Vagina (tissue), 2 donors: ENCODE data around the gene PCBP3. TPM values are rescaled to one million over a fixed set of nuclear protein-coding genes. Genes with fewer than 3 reads are reported as not detected.
A peak's percentile ranks its signal among the peaks of the same experiment; 100 is the strongest.

Source experiments
- DNase-seq, 2 donors: peaks; one replicate each; pipeline ENCODE4 v3.0.0-alpha.2; 2017; ENCODE audit errors: extremely low spot score in 2 of 2
- H3K27ac ChIP-seq: fragments of 200-600 bp; sonication (generic); one replicate; pipeline ENCODE4 v1.5.1; 2019
- H3K27me3 ChIP-seq: fragments of 200-600 bp; sonication (generic); one replicate; pipeline ENCODE4 v1.5.1; 2019
- H3K36me3 ChIP-seq, 2 donors: fragments of 200-600 bp; sonication (generic); one replicate each; pipeline ENCODE4 v1.5.1; 2017 to 2019
- H3K4me1 ChIP-seq: fragments of 200-600 bp; sonication (generic); one replicate; pipeline ENCODE4 v1.5.1; 2019
- H3K4me3 ChIP-seq, 2 donors: fragments of 200-600 bp; sonication (generic); 1 replicate in 1 of 2; 2 replicates in 1 of 2; pipeline ENCODE4 v1.5.1; 2016 to 2019
- H3K9me3 ChIP-seq: fragments of 200-600 bp; sonication (generic); one replicate; pipeline ENCODE4 v1.5.1; 2019
- POLR2A ChIP-seq, 2 donors: fragments of 450-650 bp; IDR thresholded peaks; one replicate each; pipeline ENCODE4 v1.6.1; 2017; ENCODE audit warnings: antibody characterized with exemption in 2 of 2, mild to moderate bottlenecking in 2 of 2, moderate library complexity in 2 of 2
- POLR2AphosphoS5 ChIP-seq, 2 donors: sonication (generic); formaldehyde crosslinking; IDR thresholded peaks; one replicate each; pipeline ENCODE4 v1.9.0; 2017; ENCODE audit warnings: antibody characterized with exemption in 2 of 2, mild to moderate bottlenecking in 2 of 2, low read depth in 1 of 2; ENCODE audit not compliant: insufficient read depth in 1 of 2
- intact Hi-C: fragments of 100-400 bp; cut with DNase I; formaldehyde crosslinking; loops from one replicate; pipeline ENCODE4 v1.15.1; 2023
- total RNA-seq: library from RNA; depleted of rRNA; stranded (reverse); fragments of >200 nt; gene quantifications from one replicate; pipeline ENCODE4 v1.2.3, GENCODE V29; 2016
- TF ChIP-seq, protein P1 (sequence below), 3 experiments: fragments of 450-650 bp in 2 of 3; fragments of 200-600 bp in 1 of 3; sonication (generic) in 1 of 3; IDR thresholded peaks; one replicate each; pipeline ENCODE4 v1.5.1; 2017 to 2019; ENCODE audit warnings: antibody characterized with exemption in 3 of 3, mild to moderate bottlenecking in 2 of 3, moderate library complexity in 2 of 3

Gene PCBP3
- total RNA-seq, 1 donor from 2014 or later: 4.9 TPM

DNA sequence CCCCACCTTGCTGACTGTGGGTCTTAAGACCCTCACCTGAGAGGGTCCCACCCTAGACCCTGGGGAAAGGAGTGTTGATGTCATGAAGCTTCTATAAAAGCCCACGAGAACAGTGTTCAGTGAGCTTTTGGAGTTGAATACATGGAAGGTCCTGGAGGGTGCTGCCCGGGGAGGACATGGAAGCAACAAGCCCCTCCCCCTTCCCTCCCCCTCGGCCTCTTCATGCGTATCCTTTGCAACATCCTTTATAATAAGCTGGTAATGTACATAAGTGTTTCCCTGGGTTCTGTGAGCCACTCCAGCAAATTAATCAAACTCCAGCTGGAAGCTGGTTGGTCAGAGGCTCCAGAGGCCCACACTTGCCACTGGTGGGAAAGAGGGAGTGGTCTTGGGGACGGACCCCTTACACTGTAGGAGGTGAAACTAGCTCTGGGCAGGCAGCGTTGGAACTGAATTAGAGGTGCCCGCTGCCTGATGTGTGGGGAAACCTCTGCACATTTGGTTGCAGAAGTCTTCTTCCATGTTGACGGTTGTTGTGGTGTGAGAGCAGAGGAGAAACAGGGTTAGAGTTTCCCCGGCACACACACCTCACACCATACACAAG lies 323.4 kb downstream of the PCBP3 start:
- no peak overlapping the region for H3K4me3 ChIP-seq
- no peak for DNase-seq
- TF ChIP-seq, protein P1, sequence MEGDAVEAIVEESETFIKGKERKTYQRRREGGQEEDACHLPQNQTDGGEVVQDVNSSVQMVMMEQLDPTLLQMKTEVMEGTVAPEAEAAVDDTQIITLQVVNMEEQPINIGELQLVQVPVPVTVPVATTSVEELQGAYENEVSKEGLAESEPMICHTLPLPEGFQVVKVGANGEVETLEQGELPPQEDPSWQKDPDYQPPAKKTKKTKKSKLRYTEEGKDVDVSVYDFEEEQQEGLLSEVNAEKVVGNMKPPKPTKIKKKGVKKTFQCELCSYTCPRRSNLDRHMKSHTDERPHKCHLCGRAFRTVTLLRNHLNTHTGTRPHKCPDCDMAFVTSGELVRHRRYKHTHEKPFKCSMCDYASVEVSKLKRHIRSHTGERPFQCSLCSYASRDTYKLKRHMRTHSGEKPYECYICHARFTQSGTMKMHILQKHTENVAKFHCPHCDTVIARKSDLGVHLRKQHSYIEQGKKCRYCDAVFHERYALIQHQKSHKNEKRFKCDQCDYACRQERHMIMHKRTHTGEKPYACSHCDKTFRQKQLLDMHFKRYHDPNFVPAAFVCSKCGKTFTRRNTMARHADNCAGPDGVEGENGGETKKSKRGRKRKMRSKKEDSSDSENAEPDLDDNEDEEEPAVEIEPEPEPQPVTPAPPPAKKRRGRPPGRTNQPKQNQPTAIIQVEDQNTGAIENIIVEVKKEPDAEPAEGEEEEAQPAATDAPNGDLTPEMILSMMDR (IDR thresholded peaks at IDR 0.05): no peak
- TF ChIP-seq POLR2AphosphoS5 (IDR thresholded peaks at IDR 0.05; ENCODE audit: insufficient read depth in 1 of 2, low read depth in 1 of 2) (no peak), POLR2A (IDR thresholded peaks at IDR 0.05) (no peak)
- H3K27me3 ChIP-seq: no peaks in the 10 kb centered on the region
- peaks cover 17% of the 10 kb centered on the region for H3K4me1 ChIP-seq
- no peak overlapping the region for H3K27ac ChIP-seq
- H3K9me3 ChIP-seq: no peaks in the 10 kb centered on the region
- intact Hi-C loops: no loop called here
- no peaks in the 10 kb centered on the region for H3K36me3 ChIP-seq

DNA sequence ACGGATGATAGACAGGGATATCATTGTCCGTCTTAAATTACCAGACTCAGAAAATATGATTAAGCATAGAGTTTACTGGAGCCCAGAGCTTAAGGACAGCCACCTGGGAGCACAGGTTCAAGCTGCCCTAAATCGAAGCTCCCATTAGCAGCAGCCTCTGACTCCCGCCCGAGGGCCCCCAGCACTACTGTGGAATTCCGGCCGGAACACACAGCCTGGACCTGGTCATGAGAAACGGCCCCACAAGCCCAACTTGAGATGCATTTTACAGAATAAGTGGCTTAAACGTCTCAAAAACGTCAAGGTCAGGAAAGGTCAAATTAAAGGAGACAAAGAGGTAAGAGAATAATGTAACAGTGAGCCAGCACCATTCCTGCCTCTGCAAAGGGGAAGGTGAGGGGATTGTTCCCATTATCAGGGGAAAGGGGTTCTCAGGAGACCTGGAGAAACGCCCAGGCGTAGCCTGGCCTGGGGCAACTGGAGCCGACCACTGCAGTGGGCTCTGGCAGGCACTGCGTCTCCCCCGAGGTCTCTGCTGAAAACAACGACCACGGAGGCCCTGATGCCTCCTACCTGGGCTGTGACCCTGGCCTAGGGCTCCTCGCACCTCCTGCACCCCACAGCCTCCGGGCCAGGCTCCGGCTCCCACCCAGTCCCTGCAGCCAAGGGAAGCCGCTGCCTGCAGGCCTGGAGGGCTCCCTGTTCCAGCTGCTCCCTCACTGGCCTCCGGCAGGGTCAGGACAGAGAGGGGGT lies 326.6 kb downstream of the PCBP3 start:
- TF ChIP-seq POLR2AphosphoS5 (IDR thresholded peaks at IDR 0.05; ENCODE audit: insufficient read depth in 1 of 2, low read depth in 1 of 2) (no peak), POLR2A (IDR thresholded peaks at IDR 0.05) (no peak)
- TF ChIP-seq, protein P1 (IDR thresholded peaks at IDR 0.05): no peak
- no peak overlapping the region for H3K4me3 ChIP-seq
- intact Hi-C loops: loop anchor here (5.0 to 10.0 kb wide), 3 partner anchors 142 to 355 kb away; partner anchors contain the start of genes C21orf58, LSS and PCNT
- H3K9me3 ChIP-seq: no peaks in the 10 kb centered on the region
- no peak for DNase-seq
- peaks cover 49% of the 10 kb centered on the region for H3K4me1 ChIP-seq
- H3K36me3 ChIP-seq: no peaks in the 10 kb centered on the region
- no peaks in the 10 kb centered on the region for H3K27me3 ChIP-seq
- H3K27ac ChIP-seq: peak overlapping the region; percentile 93

DNA sequence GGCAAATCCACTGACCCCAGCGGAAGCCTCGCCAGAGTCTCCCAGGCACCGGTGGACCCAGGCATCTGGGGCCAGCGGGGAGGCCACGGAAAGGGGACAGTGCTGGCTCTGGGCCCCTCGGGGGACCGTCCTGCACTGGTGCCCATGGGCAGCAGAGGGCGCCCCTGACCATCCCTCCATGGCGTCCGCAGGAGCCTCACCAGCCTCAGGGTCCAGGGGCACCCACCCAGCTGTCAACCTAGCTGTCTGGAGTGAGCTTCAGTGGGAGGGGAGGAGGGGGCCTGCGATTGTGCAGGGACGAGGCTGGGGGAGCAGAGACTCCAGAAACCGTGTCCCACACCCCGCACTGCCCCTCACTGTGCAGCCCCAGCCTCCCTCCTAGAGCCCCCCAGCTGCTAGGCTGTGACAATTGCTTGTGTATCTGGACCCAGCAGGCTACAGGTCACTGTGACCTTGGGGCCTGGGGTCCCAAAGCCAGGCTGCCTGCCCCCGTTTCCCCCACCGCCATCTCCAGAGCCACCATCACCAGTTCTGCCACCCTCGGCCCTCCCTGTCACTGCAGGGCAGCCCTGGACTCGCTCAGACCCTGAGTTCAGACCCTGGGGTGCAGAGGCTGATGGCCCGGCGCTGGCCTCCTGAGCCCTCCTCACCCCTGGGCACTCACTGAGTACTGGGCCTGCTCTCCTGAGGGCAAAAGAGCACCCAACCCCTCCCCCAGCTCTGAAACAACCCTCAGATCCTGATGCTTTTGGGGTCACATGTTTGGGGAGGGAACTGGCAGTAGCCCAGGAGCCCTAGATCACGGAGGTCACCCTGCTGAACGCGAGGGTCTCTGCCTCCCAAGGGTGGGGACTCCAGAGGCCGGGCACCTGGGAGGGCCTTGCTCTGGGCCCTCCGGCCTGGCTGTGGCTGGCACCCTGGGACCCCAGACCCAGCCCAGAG lies 327.4 kb downstream of the PCBP3 start:
- no peaks in the 10 kb centered on the region for H3K9me3 ChIP-seq
- DNase-seq: no peak
- H3K27me3 ChIP-seq: no peaks in the 10 kb centered on the region
- peaks cover 58% of the 10 kb centered on the region for H3K4me1 ChIP-seq
- no peaks in the 10 kb centered on the region for H3K36me3 ChIP-seq
- H3K4me3 ChIP-seq: no peak overlapping the region
- TF ChIP-seq POLR2A (IDR thresholded peaks at IDR 0.05) (no peak), POLR2AphosphoS5 (IDR thresholded peaks at IDR 0.05; ENCODE audit: insufficient read depth in 1 of 2, low read depth in 1 of 2) (peak in 1 of 2 donors; percentile 42)
- TF ChIP-seq, protein P1 (IDR thresholded peaks at IDR 0.05): peak; percentile 84 to 93 (median 88)
- peak overlapping the region; percentile 93 for H3K27ac ChIP-seq
- intact Hi-C loops: loop anchor here (5.0 to 10.0 kb wide), 3 partner anchors 141 to 354 kb away; partner anchors contain the start of genes C21orf58, LSS and PCNT

DNA sequence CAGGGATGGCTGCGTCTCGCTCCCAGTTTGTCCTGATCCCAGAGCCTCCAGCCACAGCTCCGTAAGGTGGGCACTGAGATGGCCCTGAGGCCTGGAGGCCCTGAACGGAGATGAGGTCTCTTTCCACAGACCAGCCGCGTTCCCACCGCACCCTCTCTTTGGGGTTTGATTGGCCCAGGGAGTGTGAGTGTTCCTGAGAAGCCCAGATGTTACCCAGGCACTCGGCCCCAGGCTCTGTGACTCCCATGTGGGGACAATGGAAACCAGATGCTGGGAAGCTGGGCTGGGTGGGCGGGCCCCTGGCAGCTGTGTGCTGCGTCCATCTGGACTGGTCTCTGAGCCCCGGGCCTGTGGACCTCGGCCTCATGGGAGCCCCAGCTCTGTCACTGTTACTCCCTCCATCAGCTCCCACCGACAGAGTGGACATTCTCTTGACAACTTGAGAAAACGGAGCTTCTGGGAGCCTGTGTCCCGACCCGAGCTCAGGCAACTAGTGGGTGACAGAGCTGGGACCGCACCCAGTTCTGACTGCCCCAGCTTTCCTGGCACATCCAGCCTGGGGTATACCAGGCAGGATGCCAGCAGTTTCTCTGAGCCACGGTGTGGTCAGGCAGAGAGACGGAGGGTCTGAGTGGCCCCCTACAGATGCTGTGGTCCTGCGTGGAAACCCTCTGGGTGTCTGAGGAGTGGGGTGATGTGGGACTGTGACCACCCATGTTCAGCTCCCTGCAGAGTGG lies 328.3 kb downstream of the PCBP3 start:
- peak overlapping the region; percentile 93 for H3K27ac ChIP-seq
- peak overlapping the region; percentile 47 to 61 for H3K4me3 ChIP-seq
- no peaks in the 10 kb centered on the region for H3K36me3 ChIP-seq
- peak in 1 of 2 donors; percentile 67 for TF ChIP-seq POLR2AphosphoS5 (IDR thresholded peaks at IDR 0.05; ENCODE audit: insufficient read depth in 1 of 2, low read depth in 1 of 2)
- TF ChIP-seq POLR2A (IDR thresholded peaks at IDR 0.05): no peak
- intact Hi-C loops: loop anchor here (5.0 to 10.0 kb wide), 3 partner anchors 141 to 353 kb away; partner anchors contain the start of genes C21orf58, LSS and PCNT
- DNase-seq: no peak
- no peaks in the 10 kb centered on the region for H3K9me3 ChIP-seq
- H3K4me1 ChIP-seq: peaks cover 58% of the 10 kb centered on the region
- H3K27me3 ChIP-seq: no peaks in the 10 kb centered on the region
